Limb (tissue), 2 donors: ENCODE data around the gene SLC39A11.
"Not testable (repeated sequence)": the region's sequence is repeated elsewhere in the genome, so short reads cannot be mapped to it uniquely, and the experiment has no call there.

Experiments
- DNase-seq, 2 donors: peaks; one replicate each; pipeline ENCODE4 v3.0.0-alpha.2; 2016; ENCODE audit errors: extremely low spot score in 2 of 2

The SLC39A11 gene

GRCh38 chr17:72661945-72662826 is 430.3 kb downstream of the SLC39A11 start:
- DNase-seq = no peak

GRCh38 chr17:72661116-72661944 is 431.2 kb downstream of the SLC39A11 start:
- DNase-seq = no peak

GRCh38 chr17:72660274-72661115 is 432.0 kb downstream of the SLC39A11 start:
- DNase-seq = no peak

- DNase-seq = no peak
Observed at GRCh38 chr17:72659811-72660210, 432.7 kb downstream of the SLC39A11 start.

GRCh38 chr17:72658675-72659074 is 433.8 kb downstream of the SLC39A11 start:
- no peak for DNase-seq

- no peak for DNase-seq
Observed at GRCh38 chr17:72657467-72658317, 434.8 kb downstream of the SLC39A11 start.

- DNase-seq = no peak
Observed at GRCh38 chr17:72656130-72656763, 436.2 kb downstream of the SLC39A11 start.

GRCh38 chr17:72654706-72655105 is 437.8 kb downstream of the SLC39A11 start:
- DNase-seq = no peak

GRCh38 chr17:72651988-72652387 is 440.5 kb downstream of the SLC39A11 start:
- no peak for DNase-seq

- no peak for DNase-seq
Observed at GRCh38 chr17:72648702-72649101, 443.8 kb downstream of the SLC39A11 start.

GRCh38 chr17:72646176-72646575 is 446.3 kb downstream of the SLC39A11 start:
- DNase-seq = no peak

- DNase-seq = no peak
Observed at GRCh38 chr17:72644492-72644891, 448.0 kb downstream of the SLC39A11 start.

GRCh38 chr17:72643575-72644216 is 448.8 kb downstream of the SLC39A11 start:
- DNase-seq = no peak

GRCh38 chr17:72642720-72643119 is 449.8 kb downstream of the SLC39A11 start:
- DNase-seq = no peak

GRCh38 chr17:72640415-72641165 is 451.9 kb downstream of the SLC39A11 start:
- DNase-seq = no peak

GRCh38 chr17:72639711-72640110 is 452.8 kb downstream of the SLC39A11 start:
- no peak for DNase-seq

GRCh38 chr17:72638932-72639331 is 453.6 kb downstream of the SLC39A11 start:
- not testable (repeated sequence) for DNase-seq

- no peak for DNase-seq
Observed at GRCh38 chr17:72635034-72635635, 457.4 kb downstream of the SLC39A11 start.
